ENCODE measurements around the gene KIF18B.

GRCh38 chr17:44910231-44911106 lies 37.1 kb downstream of the KIF18B start:
- no peak for TF ChIP-seq SPI1 (IDR thresholded peaks at IDR 0.05; ENCODE audit: borderline replicate concordance, low read depth)
- TF ChIP-seq REST (IDR thresholded peaks at IDR 0.05; ENCODE audit: insufficient replicate concordance, low read depth): no peak
- TF ChIP-seq POLR2AphosphoS5 (IDR thresholded peaks at IDR 0.05; ENCODE audit: low read depth): no peak
- TF ChIP-seq CTCF (IDR thresholded peaks at IDR 0.05; ENCODE audit: insufficient read depth, low read length): no peak
- TF ChIP-seq GABPA (IDR thresholded peaks at IDR 0.05; ENCODE audit: low read depth): no peak

Measured in HL-60 (cell line).